ENCODE results near the gene GAK. TPM values are rescaled to one million over a fixed set of nuclear protein-coding genes. Genes with fewer than 3 reads are reported as not detected.

The GAK gene
- total and polyA plus RNA-seq, 2 of the 4 experiments (the other 2 are of a cell fraction), result 45.1 to 133 TPM

DNA sequence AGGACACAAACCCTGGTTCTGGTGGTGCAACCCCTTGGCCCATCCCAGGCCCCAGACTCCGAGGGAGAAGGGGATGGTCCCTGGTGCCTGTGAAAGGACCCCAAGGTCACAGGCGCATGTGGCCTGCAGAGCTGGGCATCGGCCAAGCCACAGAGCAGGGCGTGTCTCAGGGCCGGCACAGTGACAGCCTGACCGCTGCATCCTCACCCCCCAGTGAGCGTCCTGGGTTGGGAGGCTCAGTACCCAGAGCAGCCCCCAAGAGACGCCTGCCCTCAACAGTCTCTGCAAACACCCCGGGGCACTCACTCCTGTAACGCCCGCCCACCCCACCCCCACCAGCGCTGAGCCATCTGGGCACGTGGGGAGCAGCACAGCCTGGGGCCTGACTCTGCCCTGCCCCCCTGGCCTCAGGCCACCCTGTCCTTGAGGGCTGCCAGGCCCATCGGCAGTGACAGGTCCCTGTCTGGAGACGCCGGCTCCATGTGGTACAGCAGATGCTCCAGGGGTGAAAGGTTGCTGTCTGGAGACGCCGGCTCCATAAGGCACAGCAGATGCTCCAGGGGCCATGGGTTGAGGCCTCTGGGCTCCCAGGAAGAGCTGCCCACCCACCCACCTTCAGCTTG is 81.7 kb downstream of the GAK start:
- in situ Hi-C loops (cut with MboI; ENCODE audit: low sequenced_read_pairs), result no loop called here
- Histone ChIP-seq H3K27ac (ENCODE audit: insufficient read depth, low read length) (no peak overlapping the region), H3K18ac (ENCODE audit: low read depth, low read length) (no peak overlapping the region), H3K9me3 (ENCODE audit: control insufficient read depth, insufficient read depth, low read length) (no peaks in the 10 kb centered on the region), H2BK120ac (ENCODE audit: low read depth, low read length) (no peak overlapping the region), H3K9ac (ENCODE audit: low read depth, low read length) (no peak overlapping the region), H3K4ac (ENCODE audit: low read depth, low read length) (no peak overlapping the region), H3K4me1 (ENCODE audit: control insufficient read depth, insufficient read depth, low read length) (peaks cover 3% of the 10 kb centered on the region; the same call in 1 of the 2 replicates), H3K4me2 (ENCODE audit: low read depth, low read length) (no peak overlapping the region), H3K36me3 (ENCODE audit: control insufficient read depth, insufficient read depth, low read length) (peaks cover 47% of the 10 kb centered on the region), H2BK15ac (ENCODE audit: low read depth, low read length) (no peak overlapping the region), H4K20me1 (ENCODE audit: insufficient read depth, low read length) (no peaks in the 10 kb centered on the region; the same call in 1 of the 2 replicates), H3K4me3 (ENCODE audit: insufficient read depth, low read depth, low read length) (no peak overlapping the region), H3K79me1 (ENCODE audit: low read depth in 1 of 2, low read length in 2 of 2) (no peaks in the 10 kb centered on the region), H2AK9ac (replicated peaks; ENCODE audit: low read depth, low read length, poor library complexity) (no peak overlapping the region), H4K91ac (ENCODE audit: insufficient read depth, low read depth, low read length) (no peak overlapping the region), H3K23ac (ENCODE audit: low read depth, low read length) (no peak overlapping the region), H3K9me1 (ENCODE audit: insufficient read depth, low read length) (no peaks in the 10 kb centered on the region), H2BK5ac (ENCODE audit: low read depth, low read length, poor library complexity, severe bottlenecking) (no peak overlapping the region), H3K56ac (ENCODE audit: extremely low read depth, insufficient read depth, low read length) (no peak overlapping the region), H4K5ac (ENCODE audit: low read depth, low read length) (no peak overlapping the region), H2BK20ac (ENCODE audit: low read depth, low read length) (no peak overlapping the region), H2AFZ (replicated peaks; ENCODE audit: low read length, poor library complexity) (no peak overlapping the region), H4K8ac (ENCODE audit: low read depth in 2 of 2, low read length in 2 of 2) (no peak overlapping the region), H3K27me3 (ENCODE audit: control insufficient read depth, insufficient read depth, low read length) (no peaks in the 10 kb centered on the region), H3K14ac (replicated peaks; ENCODE audit: low read depth, low read length) (no peak overlapping the region), H2AK5ac (ENCODE audit: low read depth, low read length) (no peak overlapping the region)
- WGBS, 2 experiments (ENCODE audit: extremely low coverage in 2 of 2, insufficient read length in 1 of 2), result 70% methylated on average over 2 of the region's 18 CpGs; no CpG with 5 or more reads in 1 of the 2 experiments
- ATAC-seq (ENCODE audit: low read depth), result no peak
- no TSS peak for BruUV-seq (replicated peaks)
- TF ChIP-seq MAFK (IDR thresholded peaks at IDR 0.05; ENCODE audit: low read depth, low read length) (no peak), RFX5 (IDR thresholded peaks at IDR 0.05; ENCODE audit: low read depth, low read length) (no peak), RAD21 (IDR thresholded peaks at IDR 0.05; ENCODE audit: low read length) (no peak), POLR2A (IDR thresholded peaks at IDR 0.05; ENCODE audit: low read depth, low read length) (no peak), FOS (IDR thresholded peaks at IDR 0.05; ENCODE audit: low read depth, low read length) (no peak), CEBPB (IDR thresholded peaks at IDR 0.05; ENCODE audit: low read depth, low read length) (no peak), MXI1 (IDR thresholded peaks at IDR 0.05; ENCODE audit: borderline replicate concordance, low read depth, low read length) (no peak), BHLHE40 (IDR thresholded peaks at IDR 0.05; ENCODE audit: low read depth, low read length) (no peak), SMC3 (IDR thresholded peaks at IDR 0.05; ENCODE audit: low read depth, low read length) (no peak), NFE2L2 (IDR thresholded peaks at IDR 0.05; ENCODE audit: low read depth, low read length) (no peak)
- TF ChIP-seq, protein P1, sequence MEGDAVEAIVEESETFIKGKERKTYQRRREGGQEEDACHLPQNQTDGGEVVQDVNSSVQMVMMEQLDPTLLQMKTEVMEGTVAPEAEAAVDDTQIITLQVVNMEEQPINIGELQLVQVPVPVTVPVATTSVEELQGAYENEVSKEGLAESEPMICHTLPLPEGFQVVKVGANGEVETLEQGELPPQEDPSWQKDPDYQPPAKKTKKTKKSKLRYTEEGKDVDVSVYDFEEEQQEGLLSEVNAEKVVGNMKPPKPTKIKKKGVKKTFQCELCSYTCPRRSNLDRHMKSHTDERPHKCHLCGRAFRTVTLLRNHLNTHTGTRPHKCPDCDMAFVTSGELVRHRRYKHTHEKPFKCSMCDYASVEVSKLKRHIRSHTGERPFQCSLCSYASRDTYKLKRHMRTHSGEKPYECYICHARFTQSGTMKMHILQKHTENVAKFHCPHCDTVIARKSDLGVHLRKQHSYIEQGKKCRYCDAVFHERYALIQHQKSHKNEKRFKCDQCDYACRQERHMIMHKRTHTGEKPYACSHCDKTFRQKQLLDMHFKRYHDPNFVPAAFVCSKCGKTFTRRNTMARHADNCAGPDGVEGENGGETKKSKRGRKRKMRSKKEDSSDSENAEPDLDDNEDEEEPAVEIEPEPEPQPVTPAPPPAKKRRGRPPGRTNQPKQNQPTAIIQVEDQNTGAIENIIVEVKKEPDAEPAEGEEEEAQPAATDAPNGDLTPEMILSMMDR (conservative IDR thresholded peaks at IDR 0.05; ENCODE audit: low read depth, low read length), result no peak
- TF ChIP-seq, protein P2, sequence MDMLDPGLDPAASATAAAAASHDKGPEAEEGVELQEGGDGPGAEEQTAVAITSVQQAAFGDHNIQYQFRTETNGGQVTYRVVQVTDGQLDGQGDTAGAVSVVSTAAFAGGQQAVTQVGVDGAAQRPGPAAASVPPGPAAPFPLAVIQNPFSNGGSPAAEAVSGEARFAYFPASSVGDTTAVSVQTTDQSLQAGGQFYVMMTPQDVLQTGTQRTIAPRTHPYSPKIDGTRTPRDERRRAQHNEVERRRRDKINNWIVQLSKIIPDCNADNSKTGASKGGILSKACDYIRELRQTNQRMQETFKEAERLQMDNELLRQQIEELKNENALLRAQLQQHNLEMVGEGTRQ (IDR thresholded peaks at IDR 0.05; ENCODE audit: low read depth, low read length), result no peak
- intact Hi-C loops (cut with micrococcal nuclease), result no loop called here
- ChIA-PET POLR2A (ENCODE audit: unreplicated experiment) (no interaction called here), CTCF (no interaction called here)
- DNase-seq, result no peak
- dilution Hi-C loops (cut with HindIII; ENCODE audit: low sequenced_read_pairs, unreplicated experiment), result no loop called here

Measured in IMR-90 (cell line).